ENCODE measurements around the gene NUDT12. TPM values are rescaled to one million over a fixed set of nuclear protein-coding genes. Genes with fewer than 3 reads are reported as not detected.

Gene NUDT12
- total RNA-seq, 2 experiments from 2014 or later, result 0.29 to 0.40 TPM

GRCh38 chr5:103532086-103532734 lies 30.4 kb downstream of the NUDT12 start:
- H3K27ac Mint-ChIP-seq, result no peak overlapping the region
- CTCF ChIA-PET, result interaction anchor here (0.9 kb wide), 1 partner anchor 57 kb away, joined by 3 read pairs; no protein-coding TSS in a partner anchor
- DNase-seq, result no peak
- POLR2A ChIA-PET, result no interaction called here
- no peak overlapping the region for H3K4me3 Mint-ChIP-seq
- no peak for ATAC-seq
- no peaks in the 10 kb centered on the region for H3K9me3 Mint-ChIP-seq (ENCODE audit: insufficient read depth)
- H3K4me1 Mint-ChIP-seq (ENCODE audit: low read depth), result no peaks in the 10 kb centered on the region
- H3K36me3 Mint-ChIP-seq (ENCODE audit: low read depth), result no peaks in the 10 kb centered on the region
- no peaks in the 10 kb centered on the region for H3K27me3 Mint-ChIP-seq (ENCODE audit: low read depth)

GRCh38 chr5:103526164-103526915 lies 36.2 kb downstream of the NUDT12 start:
- ChIA-PET CTCF (no interaction called here), POLR2A (no interaction called here)
- no peaks in the 10 kb centered on the region for H3K27me3 Mint-ChIP-seq (ENCODE audit: low read depth)

GRCh38 chr5:103525361-103525760 lies 37.2 kb downstream of the NUDT12 start:
- H3K4me3 Mint-ChIP-seq, result no peak overlapping the region
- ATAC-seq, result no peak
- ChIA-PET CTCF (no interaction called here), POLR2A (no interaction called here)
- H3K27me3 Mint-ChIP-seq (ENCODE audit: low read depth), result no peaks in the 10 kb centered on the region
- H3K4me1 Mint-ChIP-seq (ENCODE audit: low read depth), result no peaks in the 10 kb centered on the region
- H3K27ac Mint-ChIP-seq, result no peak overlapping the region
- H3K9me3 Mint-ChIP-seq (ENCODE audit: insufficient read depth), result no peaks in the 10 kb centered on the region
- no peak for DNase-seq
- H3K36me3 Mint-ChIP-seq (ENCODE audit: low read depth), result no peaks in the 10 kb centered on the region

More at GRCh38 chr5:103526164-103526915, 36.2 kb downstream of the NUDT12 start:
- no peak overlapping the region for H3K4me3 Mint-ChIP-seq
- DNase-seq (no peak), ATAC-seq (no peak)
- H3K9me3 Mint-ChIP-seq (ENCODE audit: insufficient read depth), result no peaks in the 10 kb centered on the region
- H3K4me1 Mint-ChIP-seq (ENCODE audit: low read depth), result no peaks in the 10 kb centered on the region
- no peaks in the 10 kb centered on the region for H3K36me3 Mint-ChIP-seq (ENCODE audit: low read depth)
- no peak overlapping the region for H3K27ac Mint-ChIP-seq

GRCh38 chr5:103523319-103523718 lies 39.3 kb downstream of the NUDT12 start:
- ATAC-seq (no peak), DNase-seq (no peak)
- H3K27me3 Mint-ChIP-seq (ENCODE audit: low read depth), result no peaks in the 10 kb centered on the region
- H3K4me3 Mint-ChIP-seq, result no peak overlapping the region
- CTCF ChIA-PET, result no interaction called here
- no peaks in the 10 kb centered on the region for H3K4me1 Mint-ChIP-seq (ENCODE audit: low read depth)
- no peaks in the 10 kb centered on the region for H3K36me3 Mint-ChIP-seq (ENCODE audit: low read depth)
- H3K9me3 Mint-ChIP-seq (ENCODE audit: insufficient read depth), result no peaks in the 10 kb centered on the region
- POLR2A ChIA-PET, result no interaction called here
- H3K27ac Mint-ChIP-seq, result no peak overlapping the region

- no peaks in the 10 kb centered on the region for H3K9me3 Mint-ChIP-seq (ENCODE audit: insufficient read depth)
- H3K36me3 Mint-ChIP-seq (ENCODE audit: low read depth), result no peaks in the 10 kb centered on the region
- DNase-seq (no peak), ATAC-seq (no peak)
- peaks cover under 1% of the 10 kb centered on the region for H3K27me3 Mint-ChIP-seq (ENCODE audit: low read depth)
- ChIA-PET CTCF (no interaction called here), POLR2A (no interaction called here)
- H3K4me1 Mint-ChIP-seq (ENCODE audit: low read depth), result no peaks in the 10 kb centered on the region
- no peak overlapping the region for H3K27ac Mint-ChIP-seq
- H3K4me3 Mint-ChIP-seq, result no peak overlapping the region
These were observed 40.0 kb downstream of the NUDT12 start for GRCh38 chr5:103522586-103522985.

GRCh38 chr5:103519550-103519949 lies 43.0 kb downstream of the NUDT12 start:
- Mint-ChIP-seq H3K4me1 (ENCODE audit: low read depth) (no peaks in the 10 kb centered on the region), H3K27me3 (ENCODE audit: low read depth) (peaks cover 3% of the 10 kb centered on the region), H3K36me3 (ENCODE audit: low read depth) (no peaks in the 10 kb centered on the region), H3K9me3 (ENCODE audit: insufficient read depth) (no peaks in the 10 kb centered on the region), H3K4me3 (no peak overlapping the region), H3K27ac (no peak overlapping the region)
- CTCF ChIA-PET, result no interaction called here
- ATAC-seq, result no peak
- POLR2A ChIA-PET, result no interaction called here
- no peak for DNase-seq

GRCh38 chr5:103514371-103514770 lies 48.2 kb downstream of the NUDT12 start:
- CTCF ChIA-PET, result no interaction called here
- DNase-seq (no peak), ATAC-seq (no peak)
- Mint-ChIP-seq H3K27ac (no peak overlapping the region), H3K4me1 (ENCODE audit: low read depth) (no peaks in the 10 kb centered on the region), H3K9me3 (ENCODE audit: insufficient read depth) (no peaks in the 10 kb centered on the region), H3K4me3 (no peak overlapping the region), H3K36me3 (ENCODE audit: low read depth) (no peaks in the 10 kb centered on the region), H3K27me3 (ENCODE audit: low read depth) (peaks cover 5% of the 10 kb centered on the region)
- POLR2A ChIA-PET, result no interaction called here

GRCh38 chr5:103513701-103514100 lies 48.9 kb downstream of the NUDT12 start:
- Mint-ChIP-seq H3K27me3 (ENCODE audit: low read depth) (peaks cover 5% of the 10 kb centered on the region), H3K36me3 (ENCODE audit: low read depth) (no peaks in the 10 kb centered on the region), H3K4me3 (no peak overlapping the region), H3K27ac (no peak overlapping the region), H3K9me3 (ENCODE audit: insufficient read depth) (no peaks in the 10 kb centered on the region), H3K4me1 (ENCODE audit: low read depth) (no peaks in the 10 kb centered on the region)
- DNase-seq (no peak), ATAC-seq (no peak)
- POLR2A ChIA-PET, result interaction anchor here (1.0 kb wide), 1 partner anchor 10 kb away, joined by 3 read pairs; no protein-coding TSS in a partner anchor
- CTCF ChIA-PET, result no interaction called here

DNA sequence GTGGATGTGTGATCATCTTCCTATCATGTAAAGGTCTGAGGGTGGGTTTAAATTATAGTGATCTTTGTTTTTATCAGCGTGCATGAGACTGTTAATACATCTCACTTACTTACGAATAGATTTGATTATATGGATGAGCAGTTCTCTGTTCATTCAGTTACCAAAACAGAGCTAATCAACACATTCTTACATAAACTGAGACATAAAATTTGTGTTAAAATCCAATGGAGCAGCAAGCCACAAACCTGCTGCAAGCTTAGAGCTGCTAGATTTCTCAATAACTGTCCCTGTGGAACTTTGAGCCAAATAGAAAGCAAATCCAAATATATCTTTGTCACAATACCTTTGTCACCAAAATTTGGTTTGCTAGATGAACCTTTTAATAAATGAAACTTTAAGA lies 50.1 kb downstream of the NUDT12 start:
- no peaks in the 10 kb centered on the region for H3K36me3 Mint-ChIP-seq (ENCODE audit: low read depth)
- CTCF ChIA-PET, result interaction anchor here (1.1 kb wide), 1 partner anchor 37 kb away, joined by 3 read pairs; no protein-coding TSS in a partner anchor

GRCh38 chr5:103511554-103511885 lies 51.1 kb downstream of the NUDT12 start:
- Mint-ChIP-seq H3K4me1 (ENCODE audit: low read depth) (no peaks in the 10 kb centered on the region), H3K36me3 (ENCODE audit: low read depth) (no peaks in the 10 kb centered on the region), H3K27me3 (ENCODE audit: low read depth) (peaks cover 2% of the 10 kb centered on the region), H3K27ac (no peak overlapping the region), H3K9me3 (ENCODE audit: insufficient read depth) (no peaks in the 10 kb centered on the region), H3K4me3 (no peak overlapping the region)
- POLR2A ChIA-PET, result no interaction called here
- no peak for DNase-seq
- ATAC-seq, result no peak
- CTCF ChIA-PET, result no interaction called here

More for the DNA sequence above, 50.1 kb downstream of the NUDT12 start:
- H3K9me3 Mint-ChIP-seq (ENCODE audit: insufficient read depth), result no peaks in the 10 kb centered on the region
- DNase-seq, result no peak
- POLR2A ChIA-PET, result interaction anchor here (1.0 kb wide), 1 partner anchor 8 kb away, joined by 3 read pairs; no protein-coding TSS in a partner anchor
- H3K27me3 Mint-ChIP-seq (ENCODE audit: low read depth), result peaks cover 3% of the 10 kb centered on the region
- no peak for ATAC-seq
- H3K27ac Mint-ChIP-seq, result no peak overlapping the region
- no peaks in the 10 kb centered on the region for H3K4me1 Mint-ChIP-seq (ENCODE audit: low read depth)
- no peak overlapping the region for H3K4me3 Mint-ChIP-seq

- CTCF ChIA-PET, result no interaction called here
- DNase-seq (no peak), ATAC-seq (no peak)
- H3K27me3 Mint-ChIP-seq (ENCODE audit: low read depth), result peaks cover 2% of the 10 kb centered on the region
- no peak overlapping the region for H3K27ac Mint-ChIP-seq
- H3K4me3 Mint-ChIP-seq, result no peak overlapping the region
- no peaks in the 10 kb centered on the region for H3K9me3 Mint-ChIP-seq (ENCODE audit: insufficient read depth)
- no peaks in the 10 kb centered on the region for H3K4me1 Mint-ChIP-seq (ENCODE audit: low read depth)
- no peaks in the 10 kb centered on the region for H3K36me3 Mint-ChIP-seq (ENCODE audit: low read depth)
- POLR2A ChIA-PET, result no interaction called here
These were observed 51.6 kb downstream of the NUDT12 start for GRCh38 chr5:103510851-103511553.

GRCh38 chr5:103505581-103506305 lies 56.8 kb downstream of the NUDT12 start:
- Mint-ChIP-seq H3K4me3 (no peak overlapping the region), H3K36me3 (ENCODE audit: low read depth) (no peaks in the 10 kb centered on the region), H3K27ac (no peak overlapping the region), H3K27me3 (ENCODE audit: low read depth) (peaks cover 2% of the 10 kb centered on the region), H3K4me1 (ENCODE audit: low read depth) (no peaks in the 10 kb centered on the region), H3K9me3 (ENCODE audit: insufficient read depth) (no peaks in the 10 kb centered on the region)
- DNase-seq (no peak), ATAC-seq (no peak)
- CTCF ChIA-PET, result no interaction called here
- POLR2A ChIA-PET, result no interaction called here

Data from activated CD8-positive, alpha-beta T cell treated with anti-CD3 and anti-CD28 coated beads, Interleukin-2, amount 10 ng/mL, durations not matched to agents 7 days and 5 days (primary cell).